HG03571 (cell line): Measurements from ENCODE around the gene LMAN1.

Experiments used
- ATAC-seq: cut with Tn5 transposase; IDR thresholded peaks from one replicate; pipeline ENCODE4 v1.9.1; 2021; ENCODE audit not compliant: unreplicated experiment

The LMAN1 gene

GRCh38 chr18:59372975-59373374, 13.9 kb upstream of the LMAN1 start:
- ATAC-seq = no peak

GRCh38 chr18:59360381-59360780, 1.3 kb upstream of the LMAN1 start:
- no peak for ATAC-seq

- ATAC-seq = peak; percentile 13
Observed at GRCh38 chr18:59359576-59359952, 499 bp upstream of the LMAN1 start.

DNA sequence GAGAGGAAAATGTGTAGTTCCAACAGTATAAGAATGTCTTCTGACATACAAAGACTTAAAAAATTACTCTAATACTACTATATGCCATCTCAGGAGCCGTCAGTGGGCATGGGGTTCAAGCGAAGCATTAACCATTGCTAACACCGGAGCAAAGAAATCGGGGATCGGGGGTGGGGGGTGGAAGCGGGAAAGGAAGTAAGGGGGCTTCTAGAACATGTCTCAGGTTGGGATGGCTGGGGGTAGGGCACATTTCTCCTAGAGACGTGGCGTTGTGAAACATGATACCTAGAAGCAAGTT, 702 bp downstream of the LMAN1 start:
- ATAC-seq = no peak

DNA sequence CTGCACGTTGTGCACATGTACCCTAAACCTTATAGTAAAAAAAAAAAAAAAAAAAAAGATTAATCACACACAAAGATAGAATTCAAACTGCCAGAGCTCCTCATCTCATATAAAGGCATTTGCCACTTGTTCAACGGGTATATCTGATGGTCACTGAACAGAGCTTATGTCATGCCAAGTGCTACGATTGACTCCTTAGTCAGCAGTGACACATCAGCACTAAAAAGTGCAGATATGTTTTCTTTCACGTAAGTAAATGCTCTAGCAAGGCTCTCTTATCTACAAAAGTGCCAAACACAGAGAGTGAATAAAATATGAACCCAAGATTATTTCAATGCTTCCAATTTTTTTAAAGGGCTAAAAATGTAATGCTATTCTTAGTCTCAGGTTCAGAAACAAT, 1.1 kb downstream of the LMAN1 start:
- ATAC-seq = no peak

DNA sequence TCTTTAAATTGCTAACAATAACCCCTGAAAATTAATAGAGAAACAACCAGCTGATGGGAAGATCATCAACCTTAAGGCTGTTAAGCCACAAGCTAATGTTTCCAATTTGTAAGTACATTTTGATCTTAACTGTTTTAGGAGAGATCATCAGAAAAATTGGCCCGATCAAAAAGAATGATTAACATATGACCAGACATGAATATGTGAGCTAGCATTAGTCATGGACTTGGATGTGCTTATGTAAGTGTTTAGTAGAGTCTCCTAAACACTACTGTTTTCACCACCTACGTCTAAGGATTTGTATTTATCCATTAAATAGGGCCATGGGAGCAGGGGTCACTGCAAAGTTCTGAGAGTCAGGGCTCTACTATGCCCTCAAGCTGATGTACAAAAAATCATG, 4.3 kb downstream of the LMAN1 start:
- ATAC-seq = no peak

GRCh38 chr18:59353079-59353680, 5.9 kb downstream of the LMAN1 start:
- ATAC-seq = no peak

DNA sequence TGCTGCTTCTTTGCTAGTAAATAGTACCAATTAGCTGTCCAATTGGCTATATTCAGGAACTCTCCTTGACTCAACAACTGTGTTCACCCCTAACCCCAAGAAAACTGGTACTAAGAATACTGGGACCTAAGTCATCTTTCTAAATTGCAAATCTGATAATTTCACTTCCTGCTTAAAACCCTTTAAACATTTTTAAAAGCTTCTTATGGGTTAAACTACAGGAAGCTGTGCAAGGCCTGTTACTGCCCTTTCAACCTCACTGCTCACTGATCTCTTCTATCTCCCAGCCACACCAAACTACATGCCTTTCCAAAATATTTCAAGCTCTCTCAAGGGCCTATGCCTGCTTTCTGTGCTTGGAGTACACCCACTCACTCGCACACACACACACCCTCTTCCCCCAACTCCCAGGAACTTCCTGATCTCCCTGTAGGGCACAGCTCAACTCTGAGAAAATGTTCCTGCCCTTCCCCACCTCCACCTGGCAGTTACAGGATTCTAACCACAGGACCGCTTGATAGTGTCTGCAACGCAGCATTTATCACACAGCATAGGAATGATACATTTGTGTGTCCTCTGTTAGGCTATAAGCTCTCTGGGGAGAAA, 6.7 kb downstream of the LMAN1 start:
- no peak for ATAC-seq

DNA sequence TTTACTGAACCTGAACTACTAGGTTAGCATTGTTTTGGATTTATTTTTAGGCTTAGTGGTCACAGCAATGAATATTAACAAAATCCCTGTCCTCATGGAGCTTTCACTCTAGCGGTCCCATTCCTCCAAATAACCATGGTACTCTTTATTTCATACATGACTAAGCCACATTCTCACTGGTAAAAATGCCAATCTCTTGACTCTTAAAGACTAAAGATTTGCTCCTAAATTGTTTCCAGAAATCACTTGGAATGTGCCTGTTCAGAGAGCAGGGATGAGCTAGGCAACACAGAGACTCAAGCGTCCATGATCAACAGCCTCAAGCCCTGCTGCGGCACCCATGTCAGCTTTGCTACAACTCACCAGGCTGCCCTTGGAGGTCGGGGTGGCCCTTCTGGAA, 13.5 kb downstream of the LMAN1 start:
- no peak for ATAC-seq

DNA sequence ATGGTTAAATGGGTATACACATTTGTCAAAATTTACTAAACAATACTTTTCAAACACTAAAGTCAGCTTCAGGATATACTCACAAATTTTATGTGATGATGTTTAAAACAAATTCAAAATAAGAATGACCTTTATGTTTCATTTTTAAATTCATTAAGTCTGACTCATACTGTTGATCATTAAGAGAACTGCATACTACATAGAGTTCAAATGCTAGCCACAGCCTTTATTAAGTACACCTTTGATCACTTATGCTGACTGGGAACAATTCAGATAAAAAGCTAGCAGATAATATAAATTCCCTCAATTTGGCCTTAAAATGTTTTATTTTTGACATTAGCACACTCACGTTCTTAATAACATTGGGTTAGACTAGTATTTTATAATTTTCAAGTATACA, 14.1 kb downstream of the LMAN1 start:
- ATAC-seq = no peak

- no peak for ATAC-seq
Observed at GRCh38 chr18:59343926-59344325, 15.1 kb downstream of the LMAN1 start.

DNA sequence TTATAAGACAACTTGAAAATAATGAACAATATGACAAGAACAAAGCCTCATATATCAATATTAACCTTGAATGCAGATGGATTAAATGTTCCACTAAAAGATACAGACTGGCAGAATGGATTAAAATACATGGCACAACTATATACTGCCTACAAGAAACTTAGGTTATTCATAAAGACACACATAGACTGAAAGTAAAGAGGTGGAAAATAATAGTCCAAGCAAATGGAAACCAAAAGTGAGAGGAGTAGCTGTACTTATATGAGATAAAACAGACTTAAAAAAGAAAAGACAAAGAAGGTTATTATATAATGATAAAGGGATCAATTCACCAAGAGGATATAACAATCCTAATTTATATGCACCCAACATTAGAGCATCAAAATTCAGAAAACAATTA, 18.2 kb downstream of the LMAN1 start:
- no peak for ATAC-seq

DNA sequence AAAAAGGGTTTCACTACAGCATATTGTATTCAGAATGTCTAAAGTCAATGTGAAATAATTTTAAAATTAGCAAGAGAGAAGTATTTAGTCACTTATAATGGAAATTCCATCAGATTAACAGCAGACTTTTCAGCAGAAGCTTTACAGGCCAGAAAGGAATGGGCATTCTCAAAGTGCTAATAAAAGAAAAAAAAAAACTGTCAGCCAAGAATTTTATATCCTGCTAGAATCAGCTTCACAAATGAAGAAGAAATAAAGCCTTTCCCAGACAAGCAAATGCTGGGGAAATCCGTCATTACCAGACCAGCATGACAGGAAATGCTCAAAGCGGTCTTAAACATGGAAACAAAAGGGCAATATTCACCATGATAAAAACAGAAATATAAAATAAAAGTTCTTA, 18.8 kb downstream of the LMAN1 start:
- ATAC-seq = no peak

DNA sequence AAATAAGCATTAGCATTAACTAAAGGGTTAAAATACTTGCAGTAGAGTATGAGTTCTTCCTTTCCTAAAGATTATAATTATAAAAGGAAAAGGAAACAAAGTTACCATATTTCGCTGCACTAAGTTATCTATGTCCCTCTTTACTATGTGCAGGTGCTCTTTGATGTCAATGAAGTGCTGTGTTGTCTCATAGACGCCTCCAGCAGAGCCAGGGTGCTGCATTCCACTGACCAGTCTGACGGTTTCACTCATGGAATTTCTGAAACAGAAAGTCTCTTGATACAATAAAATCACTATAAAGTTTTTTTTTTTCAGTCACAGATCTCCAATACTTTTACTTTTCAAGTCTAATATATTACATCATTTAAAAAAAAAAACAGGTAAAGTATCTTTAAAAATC, 26.1 kb downstream of the LMAN1 start:
- ATAC-seq = no peak

DNA sequence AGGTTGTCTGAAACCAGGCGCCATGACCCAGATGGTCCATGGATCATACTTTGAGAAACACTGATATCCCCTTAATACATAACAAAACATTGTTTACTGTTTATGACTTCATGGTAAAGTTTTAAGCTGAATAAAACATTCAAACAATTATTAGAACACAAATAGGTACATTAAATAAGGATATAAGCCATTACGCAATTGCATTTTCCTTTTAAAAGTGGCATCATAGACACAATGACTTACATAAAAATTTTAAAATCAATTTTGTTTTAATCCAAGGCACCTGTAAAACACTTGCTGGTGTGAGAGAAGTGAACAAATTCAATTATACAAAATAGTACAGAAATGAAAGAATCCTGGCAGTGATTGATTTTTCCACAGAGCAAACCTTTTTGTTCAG, 30.4 kb downstream of the LMAN1 start:
- no peak for ATAC-seq

GRCh38 chr18:59325965-59326364, 33.1 kb downstream of the LMAN1 start:
- no peak for ATAC-seq

DNA sequence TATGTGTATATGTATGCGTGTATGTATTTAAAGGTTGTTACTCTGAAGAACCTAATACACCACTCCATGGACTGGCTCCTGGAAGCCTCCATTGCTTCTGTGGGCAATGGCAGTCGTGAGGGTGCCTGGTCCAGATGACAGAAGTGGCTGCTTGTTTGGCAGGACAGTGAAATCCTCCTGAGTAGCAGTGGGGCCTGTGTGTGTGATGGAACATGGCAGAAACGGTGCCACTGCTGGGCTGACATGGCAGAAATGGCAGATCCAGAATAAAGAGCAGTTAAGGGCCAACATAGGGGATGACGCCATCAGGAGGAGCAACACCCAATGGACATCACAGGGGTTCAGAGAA, 34.5 kb downstream of the LMAN1 start:
- ATAC-seq = no peak

- ATAC-seq = no peak
Observed at GRCh38 chr18:59323931-59324622, 35.0 kb downstream of the LMAN1 start.

DNA sequence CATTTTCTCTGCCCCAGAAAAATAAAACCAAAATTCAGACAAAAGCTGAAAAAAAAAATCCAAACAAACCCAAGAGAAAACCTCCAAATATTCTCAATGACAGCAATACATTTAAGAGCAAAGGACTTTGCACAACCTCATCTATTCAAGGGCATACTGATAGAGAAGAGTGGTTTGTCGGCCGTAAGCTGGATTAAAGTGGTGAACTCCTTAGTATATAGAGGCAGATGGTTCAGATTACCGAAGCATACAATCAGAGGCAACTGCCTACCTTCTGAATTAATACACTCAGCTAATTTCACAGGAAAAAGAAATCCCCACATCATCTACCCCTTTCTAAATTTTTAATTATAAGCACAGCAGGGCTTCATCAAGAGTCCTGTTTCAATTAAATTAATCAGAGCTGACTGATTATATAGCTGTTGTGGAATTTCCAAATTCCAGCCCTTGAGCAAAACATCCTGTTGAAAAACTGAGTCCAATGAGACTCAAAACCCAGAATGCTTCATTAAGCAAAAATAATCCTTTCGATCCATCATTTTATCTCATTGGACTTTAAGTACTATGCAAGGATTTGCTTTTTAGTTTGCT, 40.5 kb downstream of the LMAN1 start, which contains the start of gene CPLX4:
Gene CPLX4, minus strand, starts transcription at position 190 of the 591 bp plus-strand sequence. Its CDS starts 187 bp downstream, at position 3.
- no peak for ATAC-seq

DNA sequence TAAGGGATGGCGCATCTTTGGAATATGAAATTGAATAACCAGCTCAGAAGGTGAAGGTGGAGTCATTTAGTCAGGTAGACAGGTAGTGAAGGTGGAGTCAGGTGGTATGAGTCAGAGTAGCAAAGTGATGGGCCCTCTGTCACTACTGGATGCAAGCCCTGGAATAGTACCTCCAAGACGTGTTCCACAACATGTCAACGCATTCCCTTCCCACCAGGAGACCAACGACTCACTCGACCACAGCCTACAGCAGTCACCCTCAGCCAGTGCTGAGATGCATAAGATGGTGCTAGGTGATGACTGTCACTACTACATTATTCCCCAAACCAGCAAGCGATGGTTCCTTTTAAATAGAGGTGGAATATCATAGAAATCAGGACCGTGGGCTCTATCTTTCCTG, 47.4 kb downstream of the LMAN1 start:
- no peak for ATAC-seq

DNA sequence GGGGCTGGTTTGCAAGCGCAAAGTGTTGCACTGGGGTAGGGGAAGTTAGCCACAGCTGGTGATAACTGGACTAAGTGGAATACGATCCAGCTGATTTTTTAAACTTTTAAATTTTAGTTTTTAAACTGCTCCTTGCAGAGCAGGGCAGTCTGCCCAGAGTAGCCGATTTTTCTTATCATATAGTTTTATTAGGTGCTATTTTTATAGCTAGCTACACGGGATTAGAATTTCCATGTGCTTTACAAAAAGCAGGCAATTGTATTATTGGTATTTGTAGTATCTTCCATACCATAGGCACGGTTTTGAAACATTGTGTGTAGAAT, 50.2 kb downstream of the LMAN1 start:
- no peak for ATAC-seq

GRCh38 chr18:59308248-59308937, 50.7 kb downstream of the LMAN1 start:
- peak; percentile 80 for ATAC-seq
